ENCODE results near the gene ANKRD9.

GRCh38 chr14:102506626-102506925, 3.0 kb downstream of the ANKRD9 start:
- TF ChIP-seq MAX (IDR thresholded peaks at IDR 0.05) (no peak), EP300 (IDR thresholded peaks at IDR 0.05; ENCODE audit: low read depth in 2 of 2, low read length in 2 of 2) (no peak), EP300 (CRISPR knock-in tag; IDR thresholded peaks at IDR 0.05; ENCODE audit: borderline replicate concordance) (no peak), ZHX1 (CRISPR knock-in tag; IDR thresholded peaks at IDR 0.05; ENCODE audit: low read depth) (no peak), ZNF143 (CRISPR knock-in tag; IDR thresholded peaks at IDR 0.05) (no peak), HOMEZ (CRISPR knock-in tag; IDR thresholded peaks at IDR 0.05; ENCODE audit: low read depth) (no peak), GTF2F1 (IDR thresholded peaks at IDR 0.05; ENCODE audit: low read length) (no peak)
